GM23338 (cell line): Measurements from ENCODE around the gene KCTD19. TPM values are rescaled to one million over a fixed set of nuclear protein-coding genes. Genes with fewer than 3 reads are reported as not detected.

Experiments
- ATAC-seq: fragments of 200-7000 bp; cut with Tn5 transposase; 3 replicates; pipeline ENCODE4 v1.9.1; 2020
- DNase-seq: peaks from one replicate; pipeline ENCODE4 v3.0.0-alpha.2; 2015; ENCODE audit warnings: low spot score
- H2AFZ ChIP-seq: fragments of 200-600 bp; sonication (generic); 2 replicates; pipeline ENCODE4 v1.8.0; 2016; ENCODE audit warnings: antibody characterized with exemption, mild to moderate bottlenecking, moderate library complexity
- H3F3A ChIP-seq: fragments of 200-600 bp; sonication (generic); replicated peaks from 2 replicates; pipeline ENCODE4 v1.8.0; 2017; ENCODE audit warnings: antibody characterized with exemption, mixed run types, low read depth
- H3K27ac ChIP-seq: fragments of 200-600 bp; sonication (generic); 2 replicates; pipeline ENCODE4 v1.6.1; 2016; ENCODE audit warnings: low read depth
- H3K27me3 ChIP-seq: fragments of 200-600 bp; sonication (generic); 2 replicates; pipeline ENCODE4 v1.8.0; 2016; ENCODE audit warnings: mild to moderate bottlenecking, mixed run types, moderate library complexity; ENCODE audit not compliant: insufficient read depth
- H3K36me3 ChIP-seq: fragments of 200-600 bp; sonication (generic); 2 replicates; pipeline ENCODE4 v1.8.0; 2016; ENCODE audit warnings: mild to moderate bottlenecking; ENCODE audit not compliant: insufficient read depth
- H3K4me1 ChIP-seq: fragments of 200-600 bp; sonication (generic); 2 replicates; pipeline ENCODE4 v1.8.0; 2016; ENCODE audit warnings: mild to moderate bottlenecking, moderate library complexity; ENCODE audit not compliant: insufficient read depth
- H3K4me2 ChIP-seq: fragments of 200-600 bp; sonication (generic); 2 replicates; pipeline ENCODE4 v1.7.1; 2017; ENCODE audit warnings: mixed run types
- H3K4me3 ChIP-seq: fragments of 200-600 bp; sonication (generic); 2 replicates; pipeline ENCODE4 v1.6.1; 2016; ENCODE audit warnings: mixed run types
- H3K79me2 ChIP-seq: fragments of 200-600 bp; sonication (generic); replicated peaks from 2 replicates; pipeline ENCODE4 v1.8.0; 2017; ENCODE audit warnings: mild to moderate bottlenecking; ENCODE audit not compliant: insufficient read depth
- H3K9me2 ChIP-seq: fragments of 200-600 bp; sonication (generic); 2 replicates; pipeline ENCODE4 v1.8.0; 2017; ENCODE audit not compliant: insufficient read depth
- H4K20me1 ChIP-seq: fragments of 200-600 bp; sonication (generic); replicated peaks from 2 replicates; pipeline ENCODE4 v1.8.0; 2017; ENCODE audit warnings: mild to moderate bottlenecking; ENCODE audit not compliant: insufficient read depth
- H3K27ac Mint-ChIP-seq: 2 replicates; pipeline ENCODE4 v1.8.0; 2020; ENCODE audit warnings: inconsistent platforms, mild to moderate bottlenecking, moderate library complexity, mixed read lengths
- H3K27me3 Mint-ChIP-seq: 3 replicates; pipeline ENCODE4 v1.8.0; 2022; ENCODE audit warnings: low read depth, mild to moderate bottlenecking, moderate library complexity, mixed read lengths, inconsistent platforms; ENCODE audit not compliant: insufficient read depth, poor library complexity
- H3K36me3 Mint-ChIP-seq: 3 replicates; pipeline ENCODE4 v1.8.0; 2021; ENCODE audit warnings: low read depth, mild to moderate bottlenecking, inconsistent platforms, moderate library complexity, mixed read lengths
- H3K4me1 Mint-ChIP-seq: 3 replicates; pipeline ENCODE4 v1.8.0; 2020; ENCODE audit warnings: mild to moderate bottlenecking, inconsistent platforms, mixed read lengths
- H3K4me3 Mint-ChIP-seq: 3 replicates; pipeline ENCODE4 v1.8.0; 2021; ENCODE audit warnings: moderate library complexity, mild to moderate bottlenecking, inconsistent platforms, mixed read lengths
- H3K9me3 Mint-ChIP-seq: 3 replicates; pipeline ENCODE4 v1.8.0; 2020; ENCODE audit warnings: moderate library complexity, mild to moderate bottlenecking, inconsistent platforms, mixed read lengths
- CREB1 ChIP-seq: fragments of 250-450 bp; sonication (Bioruptor Pico); IDR thresholded peaks from 2 replicates; pipeline ENCODE4 v1.5.0; 2020; ENCODE audit warnings: low read depth, mild to moderate bottlenecking, moderate library complexity
- EZH2 ChIP-seq: fragments of 200-600 bp; sonication (generic); IDR thresholded peaks from one replicate; pipeline ENCODE4 v1.8.0; 2017; ENCODE audit warnings: antibody characterized with exemption, mild to moderate bottlenecking, low read depth; ENCODE audit not compliant: unreplicated experiment
- EZH2phosphoT487 ChIP-seq: fragments of 200-600 bp; sonication (generic); IDR thresholded peaks from one replicate; pipeline ENCODE4 v1.8.1; 2018; ENCODE audit warnings: antibody characterized with exemption; ENCODE audit not compliant: unreplicated experiment
- JUNB ChIP-seq: IDR thresholded peaks from one replicate; pipeline ENCODE4 v1.6.1; 2016; ENCODE audit warnings: antibody characterized with exemption; ENCODE audit not compliant: unreplicated experiment
- NANOG ChIP-seq: IDR thresholded peaks from 2 replicates; pipeline ENCODE4 v1.6.1; 2016; ENCODE audit warnings: antibody characterized with exemption, borderline replicate concordance
- POLR2AphosphoS5 ChIP-seq: IDR thresholded peaks from 2 replicates; pipeline ENCODE4 v1.6.1; 2016; ENCODE audit warnings: antibody characterized with exemption, low read depth
- STAT1 ChIP-seq: IDR thresholded peaks from one replicate; pipeline ENCODE4 v1.6.1; 2016; ENCODE audit warnings: antibody characterized with exemption; ENCODE audit not compliant: unreplicated experiment
- ZNF114 ChIP-seq: fragments of 250-450 bp; sonication (Bioruptor Pico); IDR thresholded peaks from 2 replicates; pipeline ENCODE4 v1.5.0; 2020; ENCODE audit warnings: mild to moderate bottlenecking, moderate library complexity
- ZNF331 ChIP-seq: fragments of 250-450 bp; sonication (Bioruptor Pico); IDR thresholded peaks from 2 replicates; pipeline ENCODE4 v1.5.0; 2020; ENCODE audit warnings: low read depth, mild to moderate bottlenecking, moderate library complexity
- polyA plus RNA-seq: library from polyadenylated mRNA; unstranded; fragments of >200 nt; fragmentation: Nextera tagmentation; extraction: Ambion mirVana; gene quantifications from 2 replicates; pipeline ENCODE4 v1.2.1, GENCODE V29; 2016
- total RNA-seq: library from RNA; depleted of rRNA; stranded (reverse); fragments of >200 nt; shearing (Covaris generic); gene quantifications from 2 replicates; pipeline ENCODE4 v1.2.3, GENCODE V29; 2014
- TF ChIP-seq, protein P1 (sequence below): IDR thresholded peaks from 2 replicates; pipeline ENCODE4 v1.6.1; 2016; ENCODE audit warnings: antibody characterized with exemption
- TF ChIP-seq, protein P2 (sequence below): IDR thresholded peaks from one replicate; pipeline ENCODE4 v1.6.1; 2018; ENCODE audit warnings: antibody characterized with exemption; ENCODE audit not compliant: unreplicated experiment
- TF ChIP-seq, protein P3 (sequence below), 2 experiments: fragments of 200-600 bp in 1 of 2; sonication (generic) in 1 of 2; conservative IDR thresholded peaks; 2 replicates each; pipeline versions ENCODE4 v1.5.1 to v1.6.1; 2016 to 2017; ENCODE audit warnings: antibody characterized with exemption in 2 of 2, low read depth in 2 of 2, mild to moderate bottlenecking in 2 of 2, moderate library complexity in 1 of 2
- TF ChIP-seq, protein P4 (sequence below): fragments of 250-450 bp; sonication (Bioruptor Pico); IDR thresholded peaks from 2 replicates; pipeline ENCODE4 v1.5.0; 2020; ENCODE audit warnings: mild to moderate bottlenecking, moderate library complexity

KCTD19 gene
- total and polyA plus RNA-seq, 2 experiments from 2014 or later, result 0.31 to 0.65 TPM

DNA sequence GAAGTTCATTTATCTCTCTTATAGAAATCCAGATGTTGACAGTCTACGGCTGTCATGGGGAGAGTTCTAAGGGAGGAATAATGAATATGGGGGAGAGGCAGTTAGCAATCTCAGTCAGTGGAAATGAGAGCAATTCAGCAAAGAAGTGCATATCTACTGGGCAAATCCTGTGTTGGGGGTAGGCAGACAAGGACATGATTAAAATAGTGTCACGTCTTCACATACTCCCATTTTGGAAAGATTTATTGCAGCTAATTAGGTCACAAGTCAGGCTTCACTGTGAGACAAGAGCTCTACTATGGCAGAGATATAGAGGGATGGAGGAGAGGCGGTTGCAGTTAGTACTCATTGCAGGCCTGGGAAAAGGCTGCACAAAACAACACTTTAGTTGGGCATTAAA lies 29.9 kb upstream of the KCTD19 start:
- Mint-ChIP-seq H3K27me3 (no peaks in the 10 kb centered on the region), H3K4me3 (no peak overlapping the region), H3K4me1 (no peaks in the 10 kb centered on the region), H3K36me3 (no peaks in the 10 kb centered on the region), H3K9me3 (no peaks in the 10 kb centered on the region), H3K27ac (no peak overlapping the region)
- Histone ChIP-seq H3K4me3 (no peak overlapping the region), H2AFZ (no peak overlapping the region), H3K4me2 (no peak overlapping the region), H3K4me1 (no peaks in the 10 kb centered on the region), H3K9me2 (no peaks in the 10 kb centered on the region), H3K79me2 (no peaks in the 10 kb centered on the region), H3K27me3 (0 out of 2 replicates have a peak, but pooled peaks cover 5% of the 10 kb centered on the region), H4K20me1 (no peaks in the 10 kb centered on the region), H3K36me3 (no peaks in the 10 kb centered on the region), H3K27ac (no peak overlapping the region), H3F3A (no peaks in the 10 kb centered on the region)
- TF ChIP-seq JUNB, result no peak
- TF ChIP-seq, protein P1, sequence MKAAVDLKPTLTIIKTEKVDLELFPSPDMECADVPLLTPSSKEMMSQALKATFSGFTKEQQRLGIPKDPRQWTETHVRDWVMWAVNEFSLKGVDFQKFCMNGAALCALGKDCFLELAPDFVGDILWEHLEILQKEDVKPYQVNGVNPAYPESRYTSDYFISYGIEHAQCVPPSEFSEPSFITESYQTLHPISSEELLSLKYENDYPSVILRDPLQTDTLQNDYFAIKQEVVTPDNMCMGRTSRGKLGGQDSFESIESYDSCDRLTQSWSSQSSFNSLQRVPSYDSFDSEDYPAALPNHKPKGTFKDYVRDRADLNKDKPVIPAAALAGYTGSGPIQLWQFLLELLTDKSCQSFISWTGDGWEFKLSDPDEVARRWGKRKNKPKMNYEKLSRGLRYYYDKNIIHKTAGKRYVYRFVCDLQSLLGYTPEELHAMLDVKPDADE, result no peak
- no peak for TF ChIP-seq CREB1
- no peak for TF ChIP-seq ZNF114 (CRISPR knock-in tag)
- TF ChIP-seq, protein P2, sequence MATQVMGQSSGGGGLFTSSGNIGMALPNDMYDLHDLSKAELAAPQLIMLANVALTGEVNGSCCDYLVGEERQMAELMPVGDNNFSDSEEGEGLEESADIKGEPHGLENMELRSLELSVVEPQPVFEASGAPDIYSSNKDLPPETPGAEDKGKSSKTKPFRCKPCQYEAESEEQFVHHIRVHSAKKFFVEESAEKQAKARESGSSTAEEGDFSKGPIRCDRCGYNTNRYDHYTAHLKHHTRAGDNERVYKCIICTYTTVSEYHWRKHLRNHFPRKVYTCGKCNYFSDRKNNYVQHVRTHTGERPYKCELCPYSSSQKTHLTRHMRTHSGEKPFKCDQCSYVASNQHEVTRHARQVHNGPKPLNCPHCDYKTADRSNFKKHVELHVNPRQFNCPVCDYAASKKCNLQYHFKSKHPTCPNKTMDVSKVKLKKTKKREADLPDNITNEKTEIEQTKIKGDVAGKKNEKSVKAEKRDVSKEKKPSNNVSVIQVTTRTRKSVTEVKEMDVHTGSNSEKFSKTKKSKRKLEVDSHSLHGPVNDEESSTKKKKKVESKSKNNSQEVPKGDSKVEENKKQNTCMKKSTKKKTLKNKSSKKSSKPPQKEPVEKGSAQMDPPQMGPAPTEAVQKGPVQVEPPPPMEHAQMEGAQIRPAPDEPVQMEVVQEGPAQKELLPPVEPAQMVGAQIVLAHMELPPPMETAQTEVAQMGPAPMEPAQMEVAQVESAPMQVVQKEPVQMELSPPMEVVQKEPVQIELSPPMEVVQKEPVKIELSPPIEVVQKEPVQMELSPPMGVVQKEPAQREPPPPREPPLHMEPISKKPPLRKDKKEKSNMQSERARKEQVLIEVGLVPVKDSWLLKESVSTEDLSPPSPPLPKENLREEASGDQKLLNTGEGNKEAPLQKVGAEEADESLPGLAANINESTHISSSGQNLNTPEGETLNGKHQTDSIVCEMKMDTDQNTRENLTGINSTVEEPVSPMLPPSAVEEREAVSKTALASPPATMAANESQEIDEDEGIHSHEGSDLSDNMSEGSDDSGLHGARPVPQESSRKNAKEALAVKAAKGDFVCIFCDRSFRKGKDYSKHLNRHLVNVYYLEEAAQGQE, result no peak
- TF ChIP-seq ZNF331 (CRISPR knock-in tag), result no peak
- TF ChIP-seq NANOG, result no peak
- no peak for TF ChIP-seq EZH2phosphoT487
- no peak for TF ChIP-seq STAT1
- TF ChIP-seq EZH2, result no peak
- TF ChIP-seq, protein P3, sequence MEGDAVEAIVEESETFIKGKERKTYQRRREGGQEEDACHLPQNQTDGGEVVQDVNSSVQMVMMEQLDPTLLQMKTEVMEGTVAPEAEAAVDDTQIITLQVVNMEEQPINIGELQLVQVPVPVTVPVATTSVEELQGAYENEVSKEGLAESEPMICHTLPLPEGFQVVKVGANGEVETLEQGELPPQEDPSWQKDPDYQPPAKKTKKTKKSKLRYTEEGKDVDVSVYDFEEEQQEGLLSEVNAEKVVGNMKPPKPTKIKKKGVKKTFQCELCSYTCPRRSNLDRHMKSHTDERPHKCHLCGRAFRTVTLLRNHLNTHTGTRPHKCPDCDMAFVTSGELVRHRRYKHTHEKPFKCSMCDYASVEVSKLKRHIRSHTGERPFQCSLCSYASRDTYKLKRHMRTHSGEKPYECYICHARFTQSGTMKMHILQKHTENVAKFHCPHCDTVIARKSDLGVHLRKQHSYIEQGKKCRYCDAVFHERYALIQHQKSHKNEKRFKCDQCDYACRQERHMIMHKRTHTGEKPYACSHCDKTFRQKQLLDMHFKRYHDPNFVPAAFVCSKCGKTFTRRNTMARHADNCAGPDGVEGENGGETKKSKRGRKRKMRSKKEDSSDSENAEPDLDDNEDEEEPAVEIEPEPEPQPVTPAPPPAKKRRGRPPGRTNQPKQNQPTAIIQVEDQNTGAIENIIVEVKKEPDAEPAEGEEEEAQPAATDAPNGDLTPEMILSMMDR (conservative IDR thresholded peaks at IDR 0.05; ENCODE audit: low read depth in 2 of 2), result no peak
- TF ChIP-seq, protein P4, sequence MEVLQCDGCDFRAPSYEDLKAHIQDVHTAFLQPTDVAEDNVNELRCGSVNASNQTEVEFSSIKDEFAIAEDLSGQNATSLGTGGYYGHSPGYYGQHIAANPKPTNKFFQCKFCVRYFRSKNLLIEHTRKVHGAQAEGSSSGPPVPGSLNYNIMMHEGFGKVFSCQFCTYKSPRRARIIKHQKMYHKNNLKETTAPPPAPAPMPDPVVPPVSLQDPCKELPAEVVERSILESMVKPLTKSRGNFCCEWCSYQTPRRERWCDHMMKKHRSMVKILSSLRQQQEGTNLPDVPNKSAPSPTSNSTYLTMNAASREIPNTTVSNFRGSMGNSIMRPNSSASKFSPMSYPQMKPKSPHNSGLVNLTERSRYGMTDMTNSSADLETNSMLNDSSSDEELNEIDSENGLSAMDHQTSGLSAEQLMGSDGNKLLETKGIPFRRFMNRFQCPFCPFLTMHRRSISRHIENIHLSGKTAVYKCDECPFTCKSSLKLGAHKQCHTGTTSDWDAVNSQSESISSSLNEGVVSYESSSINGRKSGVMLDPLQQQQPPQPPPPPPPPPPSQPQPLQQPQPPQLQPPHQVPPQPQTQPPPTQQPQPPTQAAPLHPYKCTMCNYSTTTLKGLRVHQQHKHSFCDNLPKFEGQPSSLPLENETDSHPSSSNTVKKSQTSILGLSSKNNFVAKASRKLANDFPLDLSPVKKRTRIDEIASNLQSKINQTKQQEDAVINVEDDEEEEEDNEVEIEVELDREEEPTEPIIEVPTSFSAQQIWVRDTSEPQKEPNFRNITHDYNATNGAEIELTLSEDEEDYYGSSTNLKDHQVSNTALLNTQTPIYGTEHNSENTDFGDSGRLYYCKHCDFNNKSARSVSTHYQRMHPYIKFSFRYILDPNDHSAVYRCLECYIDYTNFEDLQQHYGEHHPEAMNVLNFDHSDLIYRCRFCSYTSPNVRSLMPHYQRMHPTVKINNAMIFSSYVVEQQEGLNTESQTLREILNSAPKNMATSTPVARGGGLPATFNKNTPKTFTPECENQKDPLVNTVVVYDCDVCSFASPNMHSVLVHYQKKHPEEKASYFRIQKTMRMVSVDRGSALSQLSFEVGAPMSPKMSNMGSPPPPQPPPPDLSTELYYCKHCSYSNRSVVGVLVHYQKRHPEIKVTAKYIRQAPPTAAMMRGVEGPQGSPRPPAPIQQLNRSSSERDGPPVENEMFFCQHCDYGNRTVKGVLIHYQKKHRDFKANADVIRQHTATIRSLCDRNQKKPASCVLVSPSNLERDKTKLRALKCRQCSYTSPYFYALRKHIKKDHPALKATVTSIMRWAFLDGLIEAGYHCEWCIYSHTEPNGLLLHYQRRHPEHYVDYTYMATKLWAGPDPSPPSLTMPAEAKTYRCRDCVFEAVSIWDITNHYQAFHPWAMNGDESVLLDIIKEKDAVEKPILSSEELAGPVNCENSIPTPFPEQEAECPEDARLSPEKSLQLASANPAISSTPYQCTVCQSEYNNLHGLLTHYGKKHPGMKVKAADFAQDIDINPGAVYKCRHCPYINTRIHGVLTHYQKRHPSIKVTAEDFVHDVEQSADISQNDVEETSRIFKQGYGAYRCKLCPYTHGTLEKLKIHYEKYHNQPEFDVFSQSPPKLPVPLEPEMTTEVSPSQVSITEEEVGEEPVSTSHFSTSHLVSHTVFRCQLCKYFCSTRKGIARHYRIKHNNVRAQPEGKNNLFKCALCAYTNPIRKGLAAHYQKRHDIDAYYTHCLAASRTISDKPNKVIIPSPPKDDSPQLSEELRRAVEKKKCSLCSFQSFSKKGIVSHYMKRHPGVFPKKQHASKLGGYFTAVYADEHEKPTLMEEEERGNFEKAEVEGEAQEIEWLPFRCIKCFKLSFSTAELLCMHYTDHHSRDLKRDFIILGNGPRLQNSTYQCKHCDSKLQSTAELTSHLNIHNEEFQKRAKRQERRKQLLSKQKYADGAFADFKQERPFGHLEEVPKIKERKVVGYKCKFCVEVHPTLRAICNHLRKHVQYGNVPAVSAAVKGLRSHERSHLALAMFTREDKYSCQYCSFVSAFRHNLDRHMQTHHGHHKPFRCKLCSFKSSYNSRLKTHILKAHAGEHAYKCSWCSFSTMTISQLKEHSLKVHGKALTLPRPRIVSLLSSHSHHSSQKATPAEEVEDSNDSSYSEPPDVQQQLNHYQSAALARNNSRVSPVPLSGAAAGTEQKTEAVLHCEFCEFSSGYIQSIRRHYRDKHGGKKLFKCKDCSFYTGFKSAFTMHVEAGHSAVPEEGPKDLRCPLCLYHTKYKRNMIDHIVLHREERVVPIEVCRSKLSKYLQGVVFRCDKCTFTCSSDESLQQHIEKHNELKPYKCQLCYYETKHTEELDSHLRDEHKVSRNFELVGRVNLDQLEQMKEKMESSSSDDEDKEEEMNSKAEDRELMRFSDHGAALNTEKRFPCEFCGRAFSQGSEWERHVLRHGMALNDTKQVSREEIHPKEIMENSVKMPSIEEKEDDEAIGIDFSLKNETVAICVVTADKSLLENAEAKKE, result no peak
- no peak for TF ChIP-seq POLR2AphosphoS5
- ATAC-seq (no peak), DNase-seq (no peak)
